Neural progenitor cell (in vitro differentiated cells): ENCODE measurements around the gene KCNQ1.

ENCODE experiments used
- EZH2 ChIP-seq: fragments of 200-600 bp; sonication (generic); IDR thresholded peaks from 2 replicates; pipeline ENCODE4 v1.6.1; 2017; ENCODE audit warnings: antibody characterized with exemption, mild to moderate bottlenecking, moderate library complexity
- TF ChIP-seq, protein P1 (sequence below): fragments of 200-600 bp; sonication (generic); IDR thresholded peaks from 2 replicates; pipeline ENCODE4 v1.5.1; 2017; ENCODE audit warnings: antibody characterized with exemption, mild to moderate bottlenecking

DNA sequence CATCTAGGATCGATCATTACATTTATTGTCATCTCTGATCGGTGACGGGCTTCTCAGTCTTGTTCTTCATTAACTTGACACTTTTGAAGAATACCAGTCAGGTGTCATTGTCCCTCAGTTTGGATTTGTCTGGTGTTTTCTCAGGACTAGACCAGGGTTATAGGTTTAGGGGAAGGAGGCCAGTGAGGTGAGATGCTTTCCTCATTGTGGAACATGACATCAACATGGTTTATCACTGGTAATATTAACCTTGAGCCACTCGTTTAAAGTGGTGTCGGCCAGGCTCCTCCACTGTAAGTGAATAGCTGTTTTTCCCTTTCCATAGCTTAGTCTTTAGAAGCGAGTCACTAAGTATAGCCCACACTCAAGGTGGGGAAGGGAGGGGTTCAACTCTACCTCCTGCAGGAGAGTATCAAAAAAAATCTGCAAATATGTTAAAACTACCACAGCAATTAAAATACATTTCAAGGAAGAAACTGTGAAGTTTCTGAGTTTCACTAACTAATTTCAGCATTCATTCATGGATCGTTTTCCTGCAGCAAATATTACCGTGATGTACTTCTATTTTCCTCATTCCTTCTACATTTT, 213.0 kb downstream of the KCNQ1 start:
- TF ChIP-seq, protein P1, sequence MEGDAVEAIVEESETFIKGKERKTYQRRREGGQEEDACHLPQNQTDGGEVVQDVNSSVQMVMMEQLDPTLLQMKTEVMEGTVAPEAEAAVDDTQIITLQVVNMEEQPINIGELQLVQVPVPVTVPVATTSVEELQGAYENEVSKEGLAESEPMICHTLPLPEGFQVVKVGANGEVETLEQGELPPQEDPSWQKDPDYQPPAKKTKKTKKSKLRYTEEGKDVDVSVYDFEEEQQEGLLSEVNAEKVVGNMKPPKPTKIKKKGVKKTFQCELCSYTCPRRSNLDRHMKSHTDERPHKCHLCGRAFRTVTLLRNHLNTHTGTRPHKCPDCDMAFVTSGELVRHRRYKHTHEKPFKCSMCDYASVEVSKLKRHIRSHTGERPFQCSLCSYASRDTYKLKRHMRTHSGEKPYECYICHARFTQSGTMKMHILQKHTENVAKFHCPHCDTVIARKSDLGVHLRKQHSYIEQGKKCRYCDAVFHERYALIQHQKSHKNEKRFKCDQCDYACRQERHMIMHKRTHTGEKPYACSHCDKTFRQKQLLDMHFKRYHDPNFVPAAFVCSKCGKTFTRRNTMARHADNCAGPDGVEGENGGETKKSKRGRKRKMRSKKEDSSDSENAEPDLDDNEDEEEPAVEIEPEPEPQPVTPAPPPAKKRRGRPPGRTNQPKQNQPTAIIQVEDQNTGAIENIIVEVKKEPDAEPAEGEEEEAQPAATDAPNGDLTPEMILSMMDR: no peak
- no peak for TF ChIP-seq EZH2
